HEK293 (cell line): ENCODE measurements around the gene GNPTG.

Experiments
- CTCF ChIA-PET: fragments of 350-600 bp; formaldehyde crosslinking; extraction: SDS; loops from one replicate; lab custom pipeline; 2021; ENCODE audit warnings: antibody characterized with exemption; lab: Yijun Ruan, JAX
- POLR2A ChIA-PET: fragments of 300-600 bp; formaldehyde crosslinking; extraction: SDS; loops from one replicate; lab custom pipeline; 2020; ENCODE audit warnings: antibody characterized with exemption, inconsistent platforms; lab: Yijun Ruan, JAX
- H3K27ac ChIP-seq: fragments of 200-500 bp; sonication (Bioruptor generic); 2 replicates; pipeline ENCODE4 v1.5.1; 2014; ENCODE audit warnings: low read depth, low read length, control low read depth, inconsistent platforms; ENCODE audit errors: extremely low read depth
- H3K36me3 ChIP-seq, 2 experiments: fragments of 200-500 bp in 1 of 2; sonication (Bioruptor generic) in 1 of 2; 1 replicate in 1 of 2; 2 replicates in 1 of 2; pipeline ENCODE4 v1.5.1; 2014 to 2017; ENCODE audit warnings: inconsistent platforms in 2 of 2, low read length in 2 of 2; ENCODE audit not compliant: control insufficient read depth in 2 of 2, insufficient read depth in 1 of 2
- H3K4me1 ChIP-seq: fragments of 200-500 bp; sonication (Bioruptor generic); 2 replicates; pipeline ENCODE4 v1.5.1; 2014; ENCODE audit warnings: mild to moderate bottlenecking, low read length, inconsistent platforms; ENCODE audit not compliant: control insufficient read depth, insufficient read depth
- H3K4me3 ChIP-seq: 2 replicates; pipeline ENCODE4 v1.5.1; 2011; ENCODE audit warnings: low read depth, mild to moderate bottlenecking, control low read depth, low read length, moderate library complexity
- H3K9me3 ChIP-seq: fragments of 200-500 bp; sonication (Bioruptor generic); 2 replicates; pipeline ENCODE4 v1.5.1; 2014; ENCODE audit warnings: low read depth, low read length, inconsistent platforms; ENCODE audit not compliant: control insufficient read depth, insufficient read depth
- GLI2 ChIP-seq: fragments of 450-650 bp; formaldehyde crosslinking; IDR thresholded peaks from 2 replicates; pipeline ENCODE4; 2017; ENCODE audit warnings: missing biosample characterization, missing genetic modification characterization, low read depth, borderline replicate concordance
- GLIS1 ChIP-seq: fragments of 450-650 bp; formaldehyde crosslinking; IDR thresholded peaks from 2 replicates; pipeline ENCODE4 v1.5.1; 2016; ENCODE audit warnings: missing biosample characterization, missing genetic modification characterization
- ZBTB49 ChIP-seq: fragments of 450-650 bp; formaldehyde crosslinking; IDR thresholded peaks from 2 replicates; pipeline ENCODE4 v1.5.1; 2016; ENCODE audit warnings: missing biosample characterization, missing genetic modification characterization, low read depth
- ZNF2 ChIP-seq: fragments of 450-650 bp; formaldehyde crosslinking; IDR thresholded peaks from 2 replicates; pipeline ENCODE4 v1.5.1; 2016; ENCODE audit warnings: missing biosample characterization, missing genetic modification characterization
- ZNF341 ChIP-seq: fragments of 450-650 bp; formaldehyde crosslinking; IDR thresholded peaks from 2 replicates; pipeline ENCODE4; 2016; ENCODE audit warnings: low read depth, missing biosample characterization, missing genetic modification characterization
- ZNF514 ChIP-seq: fragments of 450-650 bp; formaldehyde crosslinking; IDR thresholded peaks from 2 replicates; pipeline ENCODE4 v1.5.1; 2016; ENCODE audit warnings: missing biosample characterization, missing genetic modification characterization
- ZNF518A ChIP-seq: fragments of 450-650 bp; formaldehyde crosslinking; conservative IDR thresholded peaks from 2 replicates; pipeline ENCODE4 v1.5.1; 2016; ENCODE audit warnings: low read depth, missing biosample characterization, missing genetic modification characterization
- ZNF560 ChIP-seq: fragments of 450-650 bp; formaldehyde crosslinking; IDR thresholded peaks from 2 replicates; pipeline ENCODE4 v1.5.1; 2017; ENCODE audit warnings: missing biosample characterization, missing genetic modification characterization, borderline replicate concordance
- ZXDB ChIP-seq: fragments of 450-650 bp; formaldehyde crosslinking; IDR thresholded peaks from 2 replicates; pipeline ENCODE4 v1.5.1; 2016; ENCODE audit warnings: missing biosample characterization, missing genetic modification characterization
- TF ChIP-seq, protein P1 (sequence below): fragments of 450-650 bp; formaldehyde crosslinking; IDR thresholded peaks from 2 replicates; pipeline ENCODE4 v1.5.1; 2016; ENCODE audit warnings: missing biosample characterization, missing genetic modification characterization, borderline replicate concordance
- TF ChIP-seq, protein P2 (sequence below): fragments of 450-650 bp; formaldehyde crosslinking; IDR thresholded peaks from 2 replicates; pipeline ENCODE4 v1.5.1; 2016; ENCODE audit warnings: missing biosample characterization, missing genetic modification characterization
- TF ChIP-seq, protein P3 (sequence below): fragments of 450-650 bp; formaldehyde crosslinking; IDR thresholded peaks from 2 replicates; pipeline ENCODE4 v1.5.1; 2016; ENCODE audit warnings: missing biosample characterization, missing genetic modification characterization, borderline replicate concordance
- TF ChIP-seq, protein P4 (sequence below): fragments of 450-650 bp; formaldehyde crosslinking; IDR thresholded peaks from 2 replicates; pipeline ENCODE4 v1.5.1; 2017; ENCODE audit warnings: missing biosample characterization, missing genetic modification characterization

GNPTG gene

GRCh38 chr16:1390239-1390779, 38.6 kb downstream of the GNPTG start:
- Histone ChIP-seq H3K27ac (no peak overlapping the region), H3K36me3 (peaks cover 0 to 39% of the 10 kb centered on the region in 2 experiments; a peak in 2 of 3 replicates), H3K4me3 (no peak overlapping the region), H3K9me3 (no peaks in the 10 kb centered on the region), H3K4me1 (no peaks in the 10 kb centered on the region)
- no peak for TF ChIP-seq GLI2 (tag by site-specific recombination)
- TF ChIP-seq ZBTB49, result no peak
- no peak for TF ChIP-seq ZNF514
- no peak for TF ChIP-seq ZNF2 (tag by site-specific recombination)
- no peak for TF ChIP-seq ZNF341 (tag by site-specific recombination)
- no peak for TF ChIP-seq GLIS1
- TF ChIP-seq, protein P1, sequence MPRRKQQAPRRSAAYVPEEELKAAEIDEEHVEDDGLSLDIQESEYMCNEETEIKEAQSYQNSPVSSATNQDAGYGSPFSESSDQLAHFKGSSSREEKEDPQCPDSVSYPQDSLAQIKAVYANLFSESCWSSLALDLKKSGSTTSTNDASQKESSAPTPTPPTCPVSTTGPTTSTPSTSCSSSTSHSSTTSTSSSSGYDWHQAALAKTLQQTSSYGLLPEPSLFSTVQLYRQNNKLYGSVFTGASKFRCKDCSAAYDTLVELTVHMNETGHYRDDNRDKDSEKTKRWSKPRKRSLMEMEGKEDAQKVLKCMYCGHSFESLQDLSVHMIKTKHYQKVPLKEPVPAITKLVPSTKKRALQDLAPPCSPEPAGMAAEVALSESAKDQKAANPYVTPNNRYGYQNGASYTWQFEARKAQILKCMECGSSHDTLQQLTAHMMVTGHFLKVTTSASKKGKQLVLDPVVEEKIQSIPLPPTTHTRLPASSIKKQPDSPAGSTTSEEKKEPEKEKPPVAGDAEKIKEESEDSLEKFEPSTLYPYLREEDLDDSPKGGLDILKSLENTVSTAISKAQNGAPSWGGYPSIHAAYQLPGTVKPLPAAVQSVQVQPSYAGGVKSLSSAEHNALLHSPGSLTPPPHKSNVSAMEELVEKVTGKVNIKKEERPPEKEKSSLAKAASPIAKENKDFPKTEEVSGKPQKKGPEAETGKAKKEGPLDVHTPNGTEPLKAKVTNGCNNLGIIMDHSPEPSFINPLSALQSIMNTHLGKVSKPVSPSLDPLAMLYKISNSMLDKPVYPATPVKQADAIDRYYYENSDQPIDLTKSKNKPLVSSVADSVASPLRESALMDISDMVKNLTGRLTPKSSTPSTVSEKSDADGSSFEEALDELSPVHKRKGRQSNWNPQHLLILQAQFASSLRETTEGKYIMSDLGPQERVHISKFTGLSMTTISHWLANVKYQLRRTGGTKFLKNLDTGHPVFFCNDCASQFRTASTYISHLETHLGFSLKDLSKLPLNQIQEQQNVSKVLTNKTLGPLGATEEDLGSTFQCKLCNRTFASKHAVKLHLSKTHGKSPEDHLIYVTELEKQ, result no peak
- TF ChIP-seq ZNF560, result no peak
- TF ChIP-seq ZNF518A (tag by site-specific recombination), result no peak
- no peak for TF ChIP-seq ZXDB (tag by site-specific recombination)
- TF ChIP-seq, protein P2, sequence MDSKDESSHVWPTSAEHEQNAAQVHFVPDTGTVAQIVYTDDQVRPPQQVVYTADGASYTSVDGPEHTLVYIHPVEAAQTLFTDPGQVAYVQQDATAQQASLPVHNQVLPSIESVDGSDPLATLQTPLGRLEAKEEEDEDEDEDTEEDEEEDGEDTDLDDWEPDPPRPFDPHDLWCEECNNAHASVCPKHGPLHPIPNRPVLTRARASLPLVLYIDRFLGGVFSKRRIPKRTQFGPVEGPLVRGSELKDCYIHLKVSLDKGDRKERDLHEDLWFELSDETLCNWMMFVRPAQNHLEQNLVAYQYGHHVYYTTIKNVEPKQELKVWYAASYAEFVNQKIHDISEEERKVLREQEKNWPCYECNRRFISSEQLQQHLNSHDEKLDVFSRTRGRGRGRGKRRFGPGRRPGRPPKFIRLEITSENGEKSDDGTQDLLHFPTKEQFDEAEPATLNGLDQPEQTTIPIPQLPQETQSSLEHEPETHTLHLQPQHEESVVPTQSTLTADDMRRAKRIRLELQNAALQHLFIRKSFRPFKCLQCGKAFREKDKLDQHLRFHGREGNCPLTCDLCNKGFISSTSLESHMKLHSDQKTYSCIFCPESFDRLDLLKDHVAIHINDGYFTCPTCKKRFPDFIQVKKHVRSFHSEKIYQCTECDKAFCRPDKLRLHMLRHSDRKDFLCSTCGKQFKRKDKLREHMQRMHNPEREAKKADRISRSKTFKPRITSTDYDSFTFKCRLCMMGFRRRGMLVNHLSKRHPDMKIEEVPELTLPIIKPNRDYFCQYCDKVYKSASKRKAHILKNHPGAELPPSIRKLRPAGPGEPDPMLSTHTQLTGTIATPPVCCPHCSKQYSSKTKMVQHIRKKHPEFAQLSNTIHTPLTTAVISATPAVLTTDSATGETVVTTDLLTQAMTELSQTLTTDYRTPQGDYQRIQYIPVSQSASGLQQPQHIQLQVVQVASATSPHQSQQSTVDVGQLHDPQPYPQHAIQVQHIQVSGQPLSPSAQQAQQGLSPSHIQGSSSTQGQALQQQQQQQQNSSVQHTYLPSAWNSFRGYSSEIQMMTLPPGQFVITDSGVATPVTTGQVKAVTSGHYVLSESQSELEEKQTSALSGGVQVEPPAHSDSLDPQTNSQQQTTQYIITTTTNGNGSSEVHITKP (tag by site-specific recombination), result no peak
- TF ChIP-seq, protein P3, sequence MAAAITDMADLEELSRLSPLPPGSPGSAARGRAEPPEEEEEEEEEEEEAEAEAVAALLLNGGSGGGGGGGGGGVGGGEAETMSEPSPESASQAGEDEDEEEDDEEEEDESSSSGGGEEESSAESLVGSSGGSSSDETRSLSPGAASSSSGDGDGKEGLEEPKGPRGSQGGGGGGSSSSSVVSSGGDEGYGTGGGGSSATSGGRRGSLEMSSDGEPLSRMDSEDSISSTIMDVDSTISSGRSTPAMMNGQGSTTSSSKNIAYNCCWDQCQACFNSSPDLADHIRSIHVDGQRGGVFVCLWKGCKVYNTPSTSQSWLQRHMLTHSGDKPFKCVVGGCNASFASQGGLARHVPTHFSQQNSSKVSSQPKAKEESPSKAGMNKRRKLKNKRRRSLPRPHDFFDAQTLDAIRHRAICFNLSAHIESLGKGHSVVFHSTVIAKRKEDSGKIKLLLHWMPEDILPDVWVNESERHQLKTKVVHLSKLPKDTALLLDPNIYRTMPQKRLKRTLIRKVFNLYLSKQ (tag by site-specific recombination), result no peak
- TF ChIP-seq, protein P4, sequence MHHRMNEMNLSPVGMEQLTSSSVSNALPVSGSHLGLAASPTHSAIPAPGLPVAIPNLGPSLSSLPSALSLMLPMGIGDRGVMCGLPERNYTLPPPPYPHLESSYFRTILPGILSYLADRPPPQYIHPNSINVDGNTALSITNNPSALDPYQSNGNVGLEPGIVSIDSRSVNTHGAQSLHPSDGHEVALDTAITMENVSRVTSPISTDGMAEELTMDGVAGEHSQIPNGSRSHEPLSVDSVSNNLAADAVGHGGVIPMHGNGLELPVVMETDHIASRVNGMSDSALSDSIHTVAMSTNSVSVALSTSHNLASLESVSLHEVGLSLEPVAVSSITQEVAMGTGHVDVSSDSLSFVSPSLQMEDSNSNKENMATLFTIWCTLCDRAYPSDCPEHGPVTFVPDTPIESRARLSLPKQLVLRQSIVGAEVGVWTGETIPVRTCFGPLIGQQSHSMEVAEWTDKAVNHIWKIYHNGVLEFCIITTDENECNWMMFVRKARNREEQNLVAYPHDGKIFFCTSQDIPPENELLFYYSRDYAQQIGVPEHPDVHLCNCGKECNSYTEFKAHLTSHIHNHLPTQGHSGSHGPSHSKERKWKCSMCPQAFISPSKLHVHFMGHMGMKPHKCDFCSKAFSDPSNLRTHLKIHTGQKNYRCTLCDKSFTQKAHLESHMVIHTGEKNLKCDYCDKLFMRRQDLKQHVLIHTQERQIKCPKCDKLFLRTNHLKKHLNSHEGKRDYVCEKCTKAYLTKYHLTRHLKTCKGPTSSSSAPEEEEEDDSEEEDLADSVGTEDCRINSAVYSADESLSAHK (tag by site-specific recombination), result no peak
- POLR2A ChIA-PET, result no interaction called here
- CTCF ChIA-PET, result interaction anchor here (0.7 kb wide), 1 partner anchor 75 kb away, joined by 3 read pairs; no protein-coding TSS in a partner anchor
